AG10803 (cell line): ENCODE measurements around the gene WWOX.

Source experiments
- DNase-seq: peaks from one replicate; pipeline ENCODE4 v3.0.0; 2010; ENCODE audit warnings: low read depth
- H3K4me3 ChIP-seq: 2 replicates; pipeline ENCODE4 v1.5.1; 2011; ENCODE audit warnings: mild to moderate bottlenecking, low read length, control low read depth
- TF ChIP-seq, protein P1 (sequence below): conservative IDR thresholded peaks from 2 replicates; pipeline ENCODE4 v1.5.1; 2011; ENCODE audit warnings: mild to moderate bottlenecking, low read length, control low read depth, inconsistent platforms

WWOX gene

DNA sequence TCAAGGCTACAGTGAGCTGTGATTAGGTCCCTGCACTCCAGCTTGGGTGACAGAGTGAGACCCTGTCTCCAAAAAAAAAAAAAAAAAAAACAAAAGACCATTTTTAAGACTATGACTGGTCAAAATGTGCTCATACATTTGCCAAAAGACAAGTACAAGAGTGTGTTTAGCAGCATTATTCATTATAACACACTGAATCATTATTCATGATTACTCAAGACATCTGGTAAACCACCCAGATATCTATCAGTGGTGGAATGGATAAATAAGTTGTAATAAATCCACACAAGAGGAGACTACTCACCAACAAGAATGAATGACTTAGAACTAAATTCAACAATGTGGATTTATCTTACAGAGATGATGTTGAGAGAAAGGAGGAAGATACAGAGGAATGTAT lies 784.8 kb downstream of the WWOX start:
- no peak for DNase-seq
- TF ChIP-seq, protein P1, sequence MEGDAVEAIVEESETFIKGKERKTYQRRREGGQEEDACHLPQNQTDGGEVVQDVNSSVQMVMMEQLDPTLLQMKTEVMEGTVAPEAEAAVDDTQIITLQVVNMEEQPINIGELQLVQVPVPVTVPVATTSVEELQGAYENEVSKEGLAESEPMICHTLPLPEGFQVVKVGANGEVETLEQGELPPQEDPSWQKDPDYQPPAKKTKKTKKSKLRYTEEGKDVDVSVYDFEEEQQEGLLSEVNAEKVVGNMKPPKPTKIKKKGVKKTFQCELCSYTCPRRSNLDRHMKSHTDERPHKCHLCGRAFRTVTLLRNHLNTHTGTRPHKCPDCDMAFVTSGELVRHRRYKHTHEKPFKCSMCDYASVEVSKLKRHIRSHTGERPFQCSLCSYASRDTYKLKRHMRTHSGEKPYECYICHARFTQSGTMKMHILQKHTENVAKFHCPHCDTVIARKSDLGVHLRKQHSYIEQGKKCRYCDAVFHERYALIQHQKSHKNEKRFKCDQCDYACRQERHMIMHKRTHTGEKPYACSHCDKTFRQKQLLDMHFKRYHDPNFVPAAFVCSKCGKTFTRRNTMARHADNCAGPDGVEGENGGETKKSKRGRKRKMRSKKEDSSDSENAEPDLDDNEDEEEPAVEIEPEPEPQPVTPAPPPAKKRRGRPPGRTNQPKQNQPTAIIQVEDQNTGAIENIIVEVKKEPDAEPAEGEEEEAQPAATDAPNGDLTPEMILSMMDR = no peak
- H3K4me3 ChIP-seq = no peak overlapping the region

DNA sequence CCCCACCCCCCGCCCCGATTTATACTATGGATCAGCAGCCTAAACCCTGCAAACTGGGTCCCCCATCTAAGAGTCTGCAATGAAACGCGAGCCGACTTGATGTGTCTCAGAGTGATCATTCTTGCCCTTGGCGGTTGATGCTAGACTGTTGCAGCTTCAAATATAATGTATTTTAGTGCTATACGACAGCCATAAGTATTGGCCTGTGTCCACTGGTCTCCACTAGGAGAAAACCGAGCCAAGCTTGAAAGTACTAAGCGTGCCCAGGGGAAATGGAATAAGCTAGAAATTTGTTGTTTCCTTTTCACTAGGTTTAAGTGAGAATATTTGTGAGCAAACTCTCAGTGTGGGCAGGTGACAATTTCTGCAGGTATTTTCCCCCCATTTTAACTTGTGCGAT lies 789.9 kb downstream of the WWOX start:
- DNase-seq = no peak
- no peak overlapping the region for H3K4me3 ChIP-seq
- TF ChIP-seq, protein P1 = no peak

DNA sequence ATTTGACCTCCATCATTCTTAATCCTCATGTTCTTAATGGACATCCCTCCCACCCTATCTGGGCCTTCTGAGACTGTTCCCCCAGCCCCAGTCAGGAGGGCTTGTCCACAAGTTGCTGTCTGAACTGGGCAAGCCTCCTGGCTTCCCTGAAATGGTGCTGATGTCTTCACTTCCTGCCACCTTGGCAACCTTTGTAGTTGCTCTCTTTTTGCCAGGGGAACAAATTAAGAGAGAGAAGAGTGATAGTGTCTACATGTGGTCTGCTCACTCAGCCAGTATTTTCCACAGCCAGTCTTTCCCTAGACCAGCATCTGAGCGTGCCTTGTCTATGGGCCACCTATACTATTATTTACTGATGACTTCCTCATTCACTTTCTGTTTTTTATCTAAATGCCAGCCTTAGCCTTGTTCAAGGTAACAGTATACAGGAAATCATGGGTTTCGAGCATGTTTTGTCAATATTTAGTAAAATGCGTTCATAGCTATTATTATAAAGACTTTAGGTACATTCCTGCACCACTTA lies 791.0 kb downstream of the WWOX start:
- DNase-seq = no peak
- TF ChIP-seq, protein P1 = no peak
- no peak overlapping the region for H3K4me3 ChIP-seq

DNA sequence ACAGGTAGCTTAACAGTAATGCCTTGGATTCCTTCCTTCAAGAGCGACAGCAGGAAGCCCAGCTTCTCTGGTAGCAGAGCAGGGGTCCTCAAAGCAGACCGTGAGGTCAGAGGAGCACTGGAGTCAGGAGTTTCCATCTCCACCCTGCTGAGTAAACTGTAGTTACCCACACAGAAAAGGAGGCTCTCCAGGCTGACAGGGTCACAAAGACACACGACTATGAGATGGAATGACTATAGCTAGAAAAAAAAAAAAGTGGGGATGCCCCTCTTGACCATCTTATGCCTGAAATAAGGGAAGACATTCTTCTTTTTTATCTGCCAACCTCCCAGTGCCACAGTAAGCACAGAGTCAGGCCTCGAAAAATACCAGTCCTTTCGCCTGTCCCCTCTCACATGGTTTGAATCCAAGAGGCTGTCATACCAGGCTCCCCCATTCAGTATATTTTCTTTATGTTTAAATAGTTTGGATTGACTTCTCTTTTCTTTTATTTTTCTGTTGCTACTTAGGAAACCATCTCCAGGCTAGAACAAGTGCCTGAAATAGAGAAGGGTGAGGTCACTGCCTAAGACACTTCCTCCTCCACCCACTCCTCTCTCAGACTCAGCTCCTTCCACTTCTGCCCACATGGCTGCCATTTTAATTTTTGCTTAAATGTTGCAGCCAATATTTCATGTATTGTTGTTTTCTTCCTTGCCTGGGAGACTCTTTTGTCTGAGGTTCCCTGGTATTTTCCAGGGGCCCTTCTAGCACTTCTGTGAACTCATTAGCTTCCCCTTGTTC lies 793.7 kb downstream of the WWOX start:
- TF ChIP-seq, protein P1 = no peak
- H3K4me3 ChIP-seq = no peak overlapping the region
- DNase-seq = no peak

DNA sequence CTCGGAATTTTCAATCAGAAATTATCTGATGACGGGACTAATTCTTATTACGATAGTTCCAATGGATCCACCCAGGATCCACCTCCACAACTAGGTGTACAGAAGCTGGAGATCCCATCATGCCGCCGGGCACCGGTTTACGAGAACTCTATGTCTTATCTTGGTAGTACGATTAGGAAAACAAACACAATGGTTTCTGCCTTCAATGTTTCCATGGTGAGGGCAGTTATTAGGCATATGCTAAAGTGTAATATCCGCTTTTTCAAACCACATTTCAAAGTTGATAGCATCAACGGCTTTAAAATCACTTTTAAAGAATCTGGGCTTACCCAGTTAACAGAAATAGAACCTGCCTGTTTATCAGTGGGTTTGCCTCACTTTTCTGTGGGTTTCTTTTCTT lies 795.4 kb downstream of the WWOX start:
- no peak for DNase-seq
- H3K4me3 ChIP-seq = no peak overlapping the region
- TF ChIP-seq, protein P1 = no peak

DNA sequence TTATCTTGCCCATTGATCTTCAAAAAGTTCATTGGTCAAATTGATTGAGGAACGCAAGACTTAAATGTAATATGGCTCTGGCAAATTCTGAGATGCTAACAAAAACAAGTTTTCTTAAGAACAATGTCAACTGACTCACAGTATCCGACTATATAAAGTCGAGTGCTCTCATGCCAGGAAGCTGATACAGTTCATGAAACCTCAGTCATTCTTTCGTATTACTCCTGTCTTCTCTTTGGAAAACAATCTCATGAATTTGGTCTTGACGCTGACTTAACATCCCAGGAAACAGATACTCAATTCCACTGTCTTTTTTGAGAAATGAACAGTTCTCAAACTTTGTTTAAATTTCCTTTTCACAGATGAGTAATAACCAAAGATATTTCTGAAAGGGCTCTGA lies 796.2 kb downstream of the WWOX start:
- H3K4me3 ChIP-seq = no peak overlapping the region
- DNase-seq = no peak
- TF ChIP-seq, protein P1 = no peak

DNA sequence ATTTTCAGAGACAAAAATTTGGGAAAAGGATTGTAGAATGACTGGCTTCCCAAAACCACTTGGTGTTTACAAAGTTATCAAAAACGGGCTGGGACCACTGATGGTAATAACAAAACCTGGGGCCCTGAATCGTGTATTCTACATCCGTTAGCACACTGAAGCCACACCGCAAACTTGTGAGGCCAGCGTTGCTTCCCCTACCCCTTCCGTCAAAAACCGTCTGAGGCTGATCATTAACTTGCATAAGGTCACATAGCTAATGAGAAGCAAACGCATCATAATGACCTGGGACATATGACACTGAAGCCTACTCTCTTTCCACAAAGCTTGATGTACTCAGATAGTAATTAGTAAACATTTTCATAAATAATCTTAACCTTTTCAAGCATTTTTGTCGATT lies 796.8 kb downstream of the WWOX start:
- DNase-seq = no peak
- TF ChIP-seq, protein P1 = no peak
- no peak overlapping the region for H3K4me3 ChIP-seq
